ENCODE measurements around the gene IFNA13.
A peak's percentile ranks its signal among the peaks of the same experiment; 100 is the strongest.

IFNA13 gene

GRCh38 chr9:21367957-21368356, at the start of gene IFNA13:
IFNA13 (minus strand) TSS chr9:21368057; CDS start chr9:21368010, 47 bp downstream.
- H3K9ac ChIP-seq (ENCODE audit: low read length): no peak within 1 kb of the TSS
- H3K27me3 ChIP-seq (ENCODE audit: control insufficient read depth, insufficient read depth, low read length): no peaks in the 10 kb centered on the region
- H3K4me1 ChIP-seq (ENCODE audit: control insufficient read depth, insufficient read depth, low read length): no peaks in the 10 kb centered on the region
- H3K36me3 ChIP-seq (ENCODE audit: control insufficient read depth, insufficient read depth, low read length): no peaks in the 10 kb centered on the region
- no peak within 1 kb of the TSS for H3K4me3 ChIP-seq (ENCODE audit: low read length)
- H3K27ac ChIP-seq (ENCODE audit: low read depth, low read length): no peak within 1 kb of the TSS

- Histone ChIP-seq H3K4me3 (ENCODE audit: low read length) (no peak overlapping the region), H3K27me3 (ENCODE audit: control insufficient read depth, insufficient read depth, low read length) (no peaks in the 10 kb centered on the region), H3K4me1 (ENCODE audit: control insufficient read depth, insufficient read depth, low read length) (no peaks in the 10 kb centered on the region), H3K27ac (ENCODE audit: low read depth, low read length) (no peak overlapping the region), H3K36me3 (ENCODE audit: control insufficient read depth, insufficient read depth, low read length) (no peaks in the 10 kb centered on the region), H3K9ac (ENCODE audit: low read length) (no peak overlapping the region)
Measured at GRCh38 chr9:21415493-21416267, 47.8 kb upstream of the IFNA13 start.

- no peak overlapping the region for H3K27ac ChIP-seq (ENCODE audit: low read depth, low read length)
- no peaks in the 10 kb centered on the region for H3K4me1 ChIP-seq (ENCODE audit: control insufficient read depth, insufficient read depth, low read length)
- no peaks in the 10 kb centered on the region for H3K36me3 ChIP-seq (ENCODE audit: control insufficient read depth, insufficient read depth, low read length)
- H3K4me3 ChIP-seq (ENCODE audit: low read length): no peak overlapping the region
- no peak overlapping the region for H3K9ac ChIP-seq (ENCODE audit: low read length)
- no peaks in the 10 kb centered on the region for H3K27me3 ChIP-seq (ENCODE audit: control insufficient read depth, insufficient read depth, low read length)
Measured at GRCh38 chr9:21414220-21414940, 46.5 kb upstream of the IFNA13 start.

GRCh38 chr9:21413624-21414023, 45.8 kb upstream of the IFNA13 start:
- Histone ChIP-seq H3K4me1 (ENCODE audit: control insufficient read depth, insufficient read depth, low read length) (no peaks in the 10 kb centered on the region), H3K36me3 (ENCODE audit: control insufficient read depth, insufficient read depth, low read length) (no peaks in the 10 kb centered on the region), H3K27me3 (ENCODE audit: control insufficient read depth, insufficient read depth, low read length) (no peaks in the 10 kb centered on the region), H3K9ac (ENCODE audit: low read length) (no peak overlapping the region), H3K27ac (ENCODE audit: low read depth, low read length) (no peak overlapping the region), H3K4me3 (ENCODE audit: low read length) (no peak overlapping the region)

- Histone ChIP-seq H3K9ac (ENCODE audit: low read length) (no peak overlapping the region), H3K27ac (ENCODE audit: low read depth, low read length) (no peak overlapping the region), H3K36me3 (ENCODE audit: control insufficient read depth, insufficient read depth, low read length) (no peaks in the 10 kb centered on the region), H3K27me3 (ENCODE audit: control insufficient read depth, insufficient read depth, low read length) (no peaks in the 10 kb centered on the region), H3K4me3 (ENCODE audit: low read length) (no peak overlapping the region), H3K4me1 (ENCODE audit: control insufficient read depth, insufficient read depth, low read length) (no peaks in the 10 kb centered on the region)
Measured at GRCh38 chr9:21413151-21413550, 45.3 kb upstream of the IFNA13 start.

GRCh38 chr9:21412107-21412506, 44.2 kb upstream of the IFNA13 start:
- Histone ChIP-seq H3K4me1 (ENCODE audit: control insufficient read depth, insufficient read depth, low read length) (no peaks in the 10 kb centered on the region), H3K9ac (ENCODE audit: low read length) (no peak overlapping the region), H3K36me3 (ENCODE audit: control insufficient read depth, insufficient read depth, low read length) (no peaks in the 10 kb centered on the region), H3K27me3 (ENCODE audit: control insufficient read depth, insufficient read depth, low read length) (no peaks in the 10 kb centered on the region), H3K4me3 (ENCODE audit: low read length) (no peak overlapping the region), H3K27ac (ENCODE audit: low read depth, low read length) (no peak overlapping the region)

- Histone ChIP-seq H3K27me3 (ENCODE audit: control insufficient read depth, insufficient read depth, low read length) (no peaks in the 10 kb centered on the region), H3K9ac (ENCODE audit: low read length) (no peak within 1 kb of the TSS), H3K4me1 (ENCODE audit: control insufficient read depth, insufficient read depth, low read length) (no peaks in the 10 kb centered on the region), H3K4me3 (ENCODE audit: low read length) (no peak within 1 kb of the TSS), H3K36me3 (ENCODE audit: control insufficient read depth, insufficient read depth, low read length) (no peaks in the 10 kb centered on the region), H3K27ac (ENCODE audit: low read depth, low read length) (no peak within 1 kb of the TSS)
Measured at GRCh38 chr9:21408817-21409216, 41.0 kb upstream of the IFNA13 start, which contains the start of gene IFNA8. IFNA8 (plus strand) TSS chr9:21409117; CDS start chr9:21409177, 60 bp downstream.

- Histone ChIP-seq H3K4me3 (ENCODE audit: low read length) (no peak overlapping the region), H3K27ac (ENCODE audit: low read depth, low read length) (no peak overlapping the region), H3K27me3 (ENCODE audit: control insufficient read depth, insufficient read depth, low read length) (peaks cover 6% of the 10 kb centered on the region), H3K4me1 (ENCODE audit: control insufficient read depth, insufficient read depth, low read length) (peaks cover 3% of the 10 kb centered on the region), H3K36me3 (ENCODE audit: control insufficient read depth, insufficient read depth, low read length) (no peaks in the 10 kb centered on the region), H3K9ac (ENCODE audit: low read length) (no peak overlapping the region)
Measured at GRCh38 chr9:21404146-21404545, 36.3 kb upstream of the IFNA13 start.

- Histone ChIP-seq H3K27me3 (ENCODE audit: control insufficient read depth, insufficient read depth, low read length) (peaks cover 6% of the 10 kb centered on the region), H3K4me3 (ENCODE audit: low read length) (peak overlapping the region; percentile 56), H3K9ac (ENCODE audit: low read length) (no peak overlapping the region), H3K36me3 (ENCODE audit: control insufficient read depth, insufficient read depth, low read length) (no peaks in the 10 kb centered on the region), H3K4me1 (ENCODE audit: control insufficient read depth, insufficient read depth, low read length) (peaks cover 3% of the 10 kb centered on the region), H3K27ac (ENCODE audit: low read depth, low read length) (no peak overlapping the region)
Measured at GRCh38 chr9:21402386-21403251, 34.8 kb upstream of the IFNA13 start.

- H3K27me3 ChIP-seq (ENCODE audit: control insufficient read depth, insufficient read depth, low read length): peaks cover 6% of the 10 kb centered on the region
- peaks cover 3% of the 10 kb centered on the region for H3K4me1 ChIP-seq (ENCODE audit: control insufficient read depth, insufficient read depth, low read length)
- no peak overlapping the region for H3K9ac ChIP-seq (ENCODE audit: low read length)
- H3K4me3 ChIP-seq (ENCODE audit: low read length): no peak overlapping the region
- no peaks in the 10 kb centered on the region for H3K36me3 ChIP-seq (ENCODE audit: control insufficient read depth, insufficient read depth, low read length)
- no peak overlapping the region for H3K27ac ChIP-seq (ENCODE audit: low read depth, low read length)
Measured at GRCh38 chr9:21399956-21400355, 32.1 kb upstream of the IFNA13 start.

- Histone ChIP-seq H3K4me3 (ENCODE audit: low read length) (no peak overlapping the region), H3K9ac (ENCODE audit: low read length) (no peak overlapping the region), H3K4me1 (ENCODE audit: control insufficient read depth, insufficient read depth, low read length) (peaks cover 3% of the 10 kb centered on the region), H3K36me3 (ENCODE audit: control insufficient read depth, insufficient read depth, low read length) (no peaks in the 10 kb centered on the region), H3K27me3 (ENCODE audit: control insufficient read depth, insufficient read depth, low read length) (peaks cover 6% of the 10 kb centered on the region), H3K27ac (ENCODE audit: low read depth, low read length) (no peak overlapping the region)
Measured at GRCh38 chr9:21398955-21399489, 31.2 kb upstream of the IFNA13 start.
